HCT116 (cell line): ENCODE measurements around the gene FAXDC2. TPM values are rescaled to one million over a fixed set of nuclear protein-coding genes. Genes with fewer than 3 reads are reported as not detected.

Experiments used
- ATAC-seq: fragments of 200-7000 bp; cut with Tn5 transposase; 2 replicates; pipeline ENCODE4 v1.9.1; 2020; ENCODE audit warnings: mild to moderate bottlenecking, moderate library complexity
- BruUV-seq: library from RNA; stranded (reverse); fragments of 400-500 nt; replicated peaks from 2 replicates; lab custom pipeline; 2021; lab: Mats Ljungman, UMichigan
- CTCF ChIA-PET: fragments of 300-600 bp; sonication (Branson Sonifier 250); formaldehyde crosslinking; loops from one replicate; lab custom pipeline; 2021; ENCODE audit warnings: antibody characterized with exemption; lab: Charles Lee
- POLR2A ChIA-PET: fragments of 300-600, 350-600 bp; sonication (Branson Sonifier 250); formaldehyde crosslinking; loops from one replicate; lab custom pipeline; 2021; ENCODE audit warnings: antibody characterized with exemption; lab: Charles Lee
- RAD21 ChIA-PET, 2 experiments: fragments of 300-600 bp; sonication (Branson Sonifier 250); formaldehyde crosslinking; loops; one replicate each; lab custom pipeline; 2023; ENCODE audit warnings: low total read pairs in 2 of 2; ENCODE audit not compliant: uncharacterized antibody in 2 of 2, unreplicated experiment in 2 of 2, low non-redundant PET in 1 of 2; lab: Charles Lee
- DNase-seq: peaks from one replicate; pipeline ENCODE4 v3.0.0-alpha.2; 2010; ENCODE audit warnings: low read depth, low spot score
- H2AFZ ChIP-seq: fragments of 200-600 bp; shearing (Covaris generic), sonication (generic); 2 replicates; pipeline ENCODE4 v1.6.1; 2017; ENCODE audit warnings: low read depth, mixed run types, mixed read lengths, antibody characterized with exemption, low read length; ENCODE audit not compliant: poor library complexity, severe bottlenecking
- H3K27ac ChIP-seq: 2 replicates; pipeline ENCODE4 v1.5.1; 2012; ENCODE audit warnings: low read depth, low read length
- H3K27me3 ChIP-seq: fragments of 200-600 bp; sonication (generic); 2 replicates; pipeline ENCODE4 v1.6.1; 2016; ENCODE audit warnings: mixed run types, low read length, mixed read lengths; ENCODE audit not compliant: insufficient read depth
- H3K36me3 ChIP-seq, 2 experiments: fragments of 200-500 bp in 1 of 2; fragments of 200-600 bp in 1 of 2; sonication (Bioruptor generic) in 1 of 2; sonication (generic) in 1 of 2; 2 replicates each; pipeline versions ENCODE4 v1.5.1 to v1.6.1; 2014 to 2016; ENCODE audit warnings: low read length in 2 of 2, inconsistent platforms in 1 of 2, mixed read lengths in 1 of 2, mixed run types in 1 of 2; ENCODE audit not compliant: insufficient read depth in 2 of 2, control insufficient read depth in 1 of 2
- H3K4me1 ChIP-seq, 2 experiments: fragments of 200-600 bp in 1 of 2; sonication (generic) in 1 of 2; 2 replicates each; pipeline versions ENCODE4 v1.5.1 to v1.6.1; 2012 to 2017; ENCODE audit warnings: low read length in 2 of 2, inconsistent platforms in 1 of 2, mild to moderate bottlenecking in 1 of 2, mixed read lengths in 1 of 2, mixed run types in 1 of 2, moderate library complexity in 1 of 2; ENCODE audit not compliant: insufficient read depth in 2 of 2, control insufficient read depth in 1 of 2
- H3K4me2 ChIP-seq: fragments of 200-600 bp; sonication (generic); 2 replicates; pipeline ENCODE4 v1.6.1; 2017; ENCODE audit warnings: mixed run types, low read length, mixed read lengths
- H3K4me3 ChIP-seq, 2 experiments: fragments of 200-600 bp in 1 of 2; sonication (generic) in 1 of 2; replicated peaks in 1 of 2; 2 replicates each; pipeline ENCODE4 v1.5.1; 2011 to 2016; ENCODE audit warnings: low read length in 2 of 2, control low read depth in 1 of 2, low read depth in 1 of 2, mild to moderate bottlenecking in 1 of 2, mixed read lengths in 1 of 2, mixed run types in 1 of 2
- H3K79me2 ChIP-seq: fragments of 200-600 bp; sonication (generic); 2 replicates; pipeline ENCODE4 v1.6.1; 2017; ENCODE audit warnings: mild to moderate bottlenecking, mixed run types, low read length, moderate library complexity, mixed read lengths; ENCODE audit not compliant: insufficient read depth
- H3K9ac ChIP-seq: fragments of 200-600 bp; sonication (generic); 2 replicates; pipeline ENCODE4 v1.6.1; 2016; ENCODE audit warnings: low read length, mixed read lengths
- H3K9me2 ChIP-seq: fragments of 200-600 bp; sonication (generic), shearing (Covaris generic); 2 replicates; pipeline ENCODE4 v1.6.1; 2017; ENCODE audit warnings: mixed run types, mild to moderate bottlenecking, moderate library complexity; ENCODE audit not compliant: insufficient read depth
- H3K9me3 ChIP-seq, 2 experiments: fragments of 200-500 bp in 1 of 2; fragments of 200-600 bp in 1 of 2; sonication (Bioruptor generic) in 1 of 2; sonication (generic) in 1 of 2; 2 replicates each; pipeline ENCODE4 v1.6.1; 2014 to 2017; ENCODE audit warnings: low read length in 2 of 2, mixed read lengths in 2 of 2, inconsistent platforms in 1 of 2, low read depth in 1 of 2, mild to moderate bottlenecking in 1 of 2, mixed run types in 1 of 2, moderate library complexity in 1 of 2; ENCODE audit not compliant: control insufficient read depth in 1 of 2, insufficient read depth in 1 of 2
- H4K20me1 ChIP-seq: fragments of 200-600 bp; sonication (generic), shearing (Covaris generic); 2 replicates; pipeline ENCODE4 v1.6.1; 2017; ENCODE audit warnings: mixed run types, mild to moderate bottlenecking, moderate library complexity; ENCODE audit not compliant: insufficient read depth
- ATF3 ChIP-seq: IDR thresholded peaks from 2 replicates; pipeline ENCODE4 v1.6.1; 2012
- CBX3 ChIP-seq: IDR thresholded peaks from 2 replicates; pipeline ENCODE4 v1.6.1; 2012; ENCODE audit warnings: low read depth
- CEBPB ChIP-seq: IDR thresholded peaks from 2 replicates; pipeline ENCODE4 v1.6.1; 2012; ENCODE audit warnings: low read depth
- CTCF ChIP-seq, 3 experiments: fragments of 200-600 bp in 1 of 3; sonication (generic) in 1 of 3; IDR thresholded peaks in 2 of 3; conservative IDR thresholded peaks in 1 of 3; 2 replicates each; pipeline ENCODE4 v1.5.1; 2012 to 2017; ENCODE audit warnings: low read depth in 2 of 3, low read length in 2 of 3, antibody characterized with exemption in 1 of 3, borderline replicate concordance in 1 of 3, control low read depth in 1 of 3, mild to moderate bottlenecking in 1 of 3, mixed read lengths in 1 of 3, mixed run types in 1 of 3, moderate library complexity in 1 of 3; ENCODE audit not compliant: insufficient read depth in 1 of 3
- EGR1 ChIP-seq: IDR thresholded peaks from 2 replicates; pipeline ENCODE4 v1.6.1; 2012; ENCODE audit warnings: low read depth
- ELF1 ChIP-seq: IDR thresholded peaks from 2 replicates; pipeline ENCODE4 v1.6.1; 2012; ENCODE audit warnings: low read depth, borderline replicate concordance
- EZH2 ChIP-seq: fragments of 200-600 bp; sonication (generic); IDR thresholded peaks from 2 replicates; pipeline ENCODE4 v1.6.1; 2017; ENCODE audit warnings: antibody characterized with exemption, mixed run types
- EZH2phosphoT487 ChIP-seq: fragments of 200-600 bp; IDR thresholded peaks from 2 replicates; pipeline ENCODE4 v1.6.1; 2018; ENCODE audit warnings: antibody characterized with exemption, borderline replicate concordance
- FOSL1 ChIP-seq: IDR thresholded peaks from 2 replicates; pipeline ENCODE4 v1.6.1; 2012; ENCODE audit warnings: low read depth
- JUND ChIP-seq: IDR thresholded peaks from 2 replicates; pipeline ENCODE4 v1.6.1; 2012
- POLR2A ChIP-seq: IDR thresholded peaks from 2 replicates; pipeline ENCODE4 v1.7.0; 2011; ENCODE audit warnings: borderline replicate concordance; ENCODE audit not compliant: insufficient read depth, insufficient read length; ENCODE audit errors: extremely low read depth
- POLR2AphosphoS5 ChIP-seq: IDR thresholded peaks from 2 replicates; pipeline ENCODE4 v1.6.1; 2011; ENCODE audit warnings: mild to moderate bottlenecking, low read depth, low read length, moderate library complexity
- RAD21 ChIP-seq: IDR thresholded peaks from 2 replicates; pipeline ENCODE4 v1.6.1; 2012; ENCODE audit warnings: low read depth, mild to moderate bottlenecking
- SIN3A ChIP-seq: IDR thresholded peaks from 2 replicates; pipeline ENCODE4 v1.6.1; 2012; ENCODE audit warnings: low read depth
- SP1 ChIP-seq: IDR thresholded peaks from 2 replicates; pipeline ENCODE4 v1.6.1; 2012; ENCODE audit warnings: low read depth
- SRF ChIP-seq: IDR thresholded peaks from 2 replicates; pipeline ENCODE4 v1.6.1; 2012; ENCODE audit warnings: low read depth
- YY1 ChIP-seq: IDR thresholded peaks from 2 replicates; pipeline ENCODE4 v1.6.1; 2011; ENCODE audit warnings: low read length, low read depth, moderate library complexity, mild to moderate bottlenecking; ENCODE audit not compliant: insufficient replicate concordance; ENCODE audit errors: extremely low read depth
- ZFX ChIP-seq: fragments of 450-650 bp; IDR thresholded peaks from 2 replicates; pipeline ENCODE4 v1.6.1; 2017
- ZNF274 ChIP-seq: fragments of 200-500 bp; sonication (Bioruptor generic); IDR thresholded peaks from 2 replicates; pipeline ENCODE4 v1.6.1; 2014; ENCODE audit warnings: mild to moderate bottlenecking, low read depth, low read length, inconsistent platforms
- intact Hi-C: fragments of 100-400 bp; cut with micrococcal nuclease; formaldehyde crosslinking; loops from 2 replicates; pipeline ENCODE4 v1.10.0; 2022
- total RNA-seq: library from RNA; stranded (reverse); gene quantifications from one replicate; pipeline ENCODE4 v1.2.1, GENCODE V29; 2021; ENCODE audit not compliant: unreplicated experiment
- TF ChIP-seq, protein P1 (sequence below): IDR thresholded peaks from 2 replicates; pipeline ENCODE4 v1.6.1; 2011; ENCODE audit warnings: mild to moderate bottlenecking, low read length, moderate library complexity; ENCODE audit not compliant: insufficient replicate concordance; ENCODE audit errors: extremely low read depth
- TF ChIP-seq, protein P2 (sequence below): IDR thresholded peaks from 2 replicates; pipeline ENCODE4 v1.6.1; 2012
- TF ChIP-seq, protein P3 (sequence below): IDR thresholded peaks from 2 replicates; pipeline ENCODE4 v1.6.1; 2012; ENCODE audit warnings: low read depth

Gene FAXDC2
- total RNA-seq, 1 experiment from 2014 or later: 0.22 TPM

GRCh38 chr5:154779105-154779504 is 71.3 kb downstream of the FAXDC2 start:
- BruUV-seq: no TSS peak
- CTCF ChIA-PET: no interaction called here
- ATAC-seq: peak; percentile 70
- H4K20me1 ChIP-seq: peaks cover 61% of the 10 kb centered on the region; the same call in 1 of the 2 replicates
- RAD21 ChIA-PET: no interaction called here
- H2AFZ ChIP-seq: no peak overlapping the region
- no peaks in the 10 kb centered on the region for H3K36me3 ChIP-seq
- H3K27ac ChIP-seq: no peak overlapping the region
- H3K9me2 ChIP-seq: no peaks in the 10 kb centered on the region
- H3K27me3 ChIP-seq: no peaks in the 10 kb centered on the region
- no peak overlapping the region for H3K4me3 ChIP-seq
- intact Hi-C loops: no loop called here
- POLR2A ChIA-PET: no interaction called here
- peak overlapping the region; percentile 58 for H3K4me2 ChIP-seq
- DNase-seq: peak; percentile 57
- peaks cover 100% of the 10 kb centered on the region for H3K79me2 ChIP-seq
- no peaks in the 10 kb centered on the region for H3K9me3 ChIP-seq
- peaks cover 11 to 62% of the 10 kb centered on the region in 2 experiments for H3K4me1 ChIP-seq
- no peak overlapping the region for H3K9ac ChIP-seq
- TF ChIP-seq CEBPB (peak; percentile 69), YY1 (peak; percentile 12), CTCF (IDR thresholded peaks at IDR 0.05 in 2 of 3, conservative IDR thresholded peaks at IDR 0.05 in 1 of 3; ENCODE audit: borderline replicate concordance in 1 of 3, insufficient read depth in 1 of 3, low read depth in 2 of 3, low read length in 2 of 3) (no peak), POLR2A (no peak), EZH2 (no peak), SIN3A (0 out of 2 replicates have a peak, but pooled peaks have one; percentile 42), RAD21 (no peak), ZNF274 (no peak), ELF1 (no peak), ATF3 (no peak), POLR2AphosphoS5 (no peak), JUND (0 out of 2 replicates have a peak, but pooled peaks have one; percentile 38), SP1 (no peak), SRF (no peak), EGR1 (no peak), CBX3 (peak; percentile 34; the same call in 1 of the 2 replicates), EZH2phosphoT487 (no peak), ZFX (no peak), FOSL1 (peak; percentile 71)
- TF ChIP-seq, protein P1, sequence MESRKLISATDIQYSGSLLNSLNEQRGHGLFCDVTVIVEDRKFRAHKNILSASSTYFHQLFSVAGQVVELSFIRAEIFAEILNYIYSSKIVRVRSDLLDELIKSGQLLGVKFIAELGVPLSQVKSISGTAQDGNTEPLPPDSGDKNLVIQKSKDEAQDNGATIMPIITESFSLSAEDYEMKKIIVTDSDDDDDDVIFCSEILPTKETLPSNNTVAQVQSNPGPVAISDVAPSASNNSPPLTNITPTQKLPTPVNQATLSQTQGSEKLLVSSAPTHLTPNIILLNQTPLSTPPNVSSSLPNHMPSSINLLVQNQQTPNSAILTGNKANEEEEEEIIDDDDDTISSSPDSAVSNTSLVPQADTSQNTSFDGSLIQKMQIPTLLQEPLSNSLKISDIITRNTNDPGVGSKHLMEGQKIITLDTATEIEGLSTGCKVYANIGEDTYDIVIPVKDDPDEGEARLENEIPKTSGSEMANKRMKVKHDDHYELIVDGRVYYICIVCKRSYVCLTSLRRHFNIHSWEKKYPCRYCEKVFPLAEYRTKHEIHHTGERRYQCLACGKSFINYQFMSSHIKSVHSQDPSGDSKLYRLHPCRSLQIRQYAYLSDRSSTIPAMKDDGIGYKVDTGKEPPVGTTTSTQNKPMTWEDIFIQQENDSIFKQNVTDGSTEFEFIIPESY: no peak
- TF ChIP-seq, protein P2, sequence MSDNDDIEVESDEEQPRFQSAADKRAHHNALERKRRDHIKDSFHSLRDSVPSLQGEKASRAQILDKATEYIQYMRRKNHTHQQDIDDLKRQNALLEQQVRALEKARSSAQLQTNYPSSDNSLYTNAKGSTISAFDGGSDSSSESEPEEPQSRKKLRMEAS: no peak
- TF ChIP-seq, protein P3, sequence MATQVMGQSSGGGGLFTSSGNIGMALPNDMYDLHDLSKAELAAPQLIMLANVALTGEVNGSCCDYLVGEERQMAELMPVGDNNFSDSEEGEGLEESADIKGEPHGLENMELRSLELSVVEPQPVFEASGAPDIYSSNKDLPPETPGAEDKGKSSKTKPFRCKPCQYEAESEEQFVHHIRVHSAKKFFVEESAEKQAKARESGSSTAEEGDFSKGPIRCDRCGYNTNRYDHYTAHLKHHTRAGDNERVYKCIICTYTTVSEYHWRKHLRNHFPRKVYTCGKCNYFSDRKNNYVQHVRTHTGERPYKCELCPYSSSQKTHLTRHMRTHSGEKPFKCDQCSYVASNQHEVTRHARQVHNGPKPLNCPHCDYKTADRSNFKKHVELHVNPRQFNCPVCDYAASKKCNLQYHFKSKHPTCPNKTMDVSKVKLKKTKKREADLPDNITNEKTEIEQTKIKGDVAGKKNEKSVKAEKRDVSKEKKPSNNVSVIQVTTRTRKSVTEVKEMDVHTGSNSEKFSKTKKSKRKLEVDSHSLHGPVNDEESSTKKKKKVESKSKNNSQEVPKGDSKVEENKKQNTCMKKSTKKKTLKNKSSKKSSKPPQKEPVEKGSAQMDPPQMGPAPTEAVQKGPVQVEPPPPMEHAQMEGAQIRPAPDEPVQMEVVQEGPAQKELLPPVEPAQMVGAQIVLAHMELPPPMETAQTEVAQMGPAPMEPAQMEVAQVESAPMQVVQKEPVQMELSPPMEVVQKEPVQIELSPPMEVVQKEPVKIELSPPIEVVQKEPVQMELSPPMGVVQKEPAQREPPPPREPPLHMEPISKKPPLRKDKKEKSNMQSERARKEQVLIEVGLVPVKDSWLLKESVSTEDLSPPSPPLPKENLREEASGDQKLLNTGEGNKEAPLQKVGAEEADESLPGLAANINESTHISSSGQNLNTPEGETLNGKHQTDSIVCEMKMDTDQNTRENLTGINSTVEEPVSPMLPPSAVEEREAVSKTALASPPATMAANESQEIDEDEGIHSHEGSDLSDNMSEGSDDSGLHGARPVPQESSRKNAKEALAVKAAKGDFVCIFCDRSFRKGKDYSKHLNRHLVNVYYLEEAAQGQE: no peak
